Measurements from ENCODE around the gene SMC5.

DNA sequence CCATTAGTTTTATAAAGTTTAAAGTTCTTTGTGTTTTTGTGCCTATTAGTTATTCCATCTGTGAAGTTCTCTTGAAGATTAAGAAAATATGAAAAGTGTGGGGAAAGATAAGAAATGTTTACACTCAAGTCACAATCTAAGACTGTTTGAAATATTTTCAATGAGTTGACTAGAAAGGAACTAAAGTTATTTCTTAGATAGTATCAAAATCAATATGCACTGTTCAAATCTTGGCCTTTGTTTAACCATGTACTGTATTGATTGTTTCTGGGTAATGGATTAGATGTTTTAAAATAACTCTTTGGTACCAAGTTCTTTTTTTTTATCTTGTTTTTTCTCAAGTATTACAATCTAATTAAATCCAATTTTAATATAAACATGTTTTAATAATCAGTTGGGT is 46.0 kb downstream of the SMC5 start:
- TF ChIP-seq, protein P1, sequence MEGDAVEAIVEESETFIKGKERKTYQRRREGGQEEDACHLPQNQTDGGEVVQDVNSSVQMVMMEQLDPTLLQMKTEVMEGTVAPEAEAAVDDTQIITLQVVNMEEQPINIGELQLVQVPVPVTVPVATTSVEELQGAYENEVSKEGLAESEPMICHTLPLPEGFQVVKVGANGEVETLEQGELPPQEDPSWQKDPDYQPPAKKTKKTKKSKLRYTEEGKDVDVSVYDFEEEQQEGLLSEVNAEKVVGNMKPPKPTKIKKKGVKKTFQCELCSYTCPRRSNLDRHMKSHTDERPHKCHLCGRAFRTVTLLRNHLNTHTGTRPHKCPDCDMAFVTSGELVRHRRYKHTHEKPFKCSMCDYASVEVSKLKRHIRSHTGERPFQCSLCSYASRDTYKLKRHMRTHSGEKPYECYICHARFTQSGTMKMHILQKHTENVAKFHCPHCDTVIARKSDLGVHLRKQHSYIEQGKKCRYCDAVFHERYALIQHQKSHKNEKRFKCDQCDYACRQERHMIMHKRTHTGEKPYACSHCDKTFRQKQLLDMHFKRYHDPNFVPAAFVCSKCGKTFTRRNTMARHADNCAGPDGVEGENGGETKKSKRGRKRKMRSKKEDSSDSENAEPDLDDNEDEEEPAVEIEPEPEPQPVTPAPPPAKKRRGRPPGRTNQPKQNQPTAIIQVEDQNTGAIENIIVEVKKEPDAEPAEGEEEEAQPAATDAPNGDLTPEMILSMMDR (IDR thresholded peaks at IDR 0.05), result no peak
- TF ChIP-seq POLR2A (IDR thresholded peaks at IDR 0.05) (no peak), POLR2AphosphoS5 (IDR thresholded peaks at IDR 0.05; ENCODE audit: insufficient read depth in 1 of 2, low read depth in 1 of 2) (no peak)

All from vagina (tissue), 2 donors.